Measurements from ENCODE around the gene MLKL.

Gene MLKL

DNA sequence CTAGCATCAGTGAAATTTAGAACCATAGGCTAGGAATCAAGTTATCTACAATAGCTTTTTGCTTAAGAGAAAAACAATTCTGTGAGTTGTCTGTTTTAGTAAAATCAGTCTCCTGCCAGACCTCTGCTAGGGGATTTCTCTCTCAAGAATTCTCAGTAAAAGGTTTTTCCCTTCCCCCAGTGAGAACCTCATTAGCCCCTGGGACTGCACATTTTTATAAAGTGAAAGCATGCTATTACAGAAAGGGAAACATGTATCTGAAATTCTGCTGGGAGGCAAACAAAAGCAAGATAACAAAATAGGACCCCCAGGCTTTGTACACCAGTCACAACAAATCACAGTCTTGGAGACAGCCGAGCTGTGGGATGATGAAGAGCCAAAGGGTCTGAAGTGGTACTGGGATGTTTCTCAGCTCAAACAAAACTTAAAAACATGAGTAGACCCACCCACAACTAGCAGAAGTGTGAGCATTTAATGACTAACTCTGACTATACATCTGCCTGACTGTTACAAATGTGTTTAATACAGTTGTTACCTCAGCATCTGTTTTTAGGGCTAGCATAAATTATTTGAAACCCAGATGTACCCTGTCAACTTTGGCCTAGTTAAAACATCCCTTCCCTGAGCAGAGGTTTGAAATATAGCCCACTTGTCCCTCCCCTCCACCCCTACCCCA, 73.8 kb downstream of the MLKL start:
- no peak overlapping the region for H3K4me3 ChIP-seq (ENCODE audit: low read depth, low read length)
- TF ChIP-seq, protein P1, sequence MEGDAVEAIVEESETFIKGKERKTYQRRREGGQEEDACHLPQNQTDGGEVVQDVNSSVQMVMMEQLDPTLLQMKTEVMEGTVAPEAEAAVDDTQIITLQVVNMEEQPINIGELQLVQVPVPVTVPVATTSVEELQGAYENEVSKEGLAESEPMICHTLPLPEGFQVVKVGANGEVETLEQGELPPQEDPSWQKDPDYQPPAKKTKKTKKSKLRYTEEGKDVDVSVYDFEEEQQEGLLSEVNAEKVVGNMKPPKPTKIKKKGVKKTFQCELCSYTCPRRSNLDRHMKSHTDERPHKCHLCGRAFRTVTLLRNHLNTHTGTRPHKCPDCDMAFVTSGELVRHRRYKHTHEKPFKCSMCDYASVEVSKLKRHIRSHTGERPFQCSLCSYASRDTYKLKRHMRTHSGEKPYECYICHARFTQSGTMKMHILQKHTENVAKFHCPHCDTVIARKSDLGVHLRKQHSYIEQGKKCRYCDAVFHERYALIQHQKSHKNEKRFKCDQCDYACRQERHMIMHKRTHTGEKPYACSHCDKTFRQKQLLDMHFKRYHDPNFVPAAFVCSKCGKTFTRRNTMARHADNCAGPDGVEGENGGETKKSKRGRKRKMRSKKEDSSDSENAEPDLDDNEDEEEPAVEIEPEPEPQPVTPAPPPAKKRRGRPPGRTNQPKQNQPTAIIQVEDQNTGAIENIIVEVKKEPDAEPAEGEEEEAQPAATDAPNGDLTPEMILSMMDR (IDR thresholded peaks at IDR 0.05; ENCODE audit: low read depth, low read length, missing control alignments), result no peak
- DNase-seq (ENCODE audit: low read depth), result no peak
- in situ Hi-C loops (cut with HindIII; ENCODE audit: low sequenced_read_pairs), result no loop called here

DNA sequence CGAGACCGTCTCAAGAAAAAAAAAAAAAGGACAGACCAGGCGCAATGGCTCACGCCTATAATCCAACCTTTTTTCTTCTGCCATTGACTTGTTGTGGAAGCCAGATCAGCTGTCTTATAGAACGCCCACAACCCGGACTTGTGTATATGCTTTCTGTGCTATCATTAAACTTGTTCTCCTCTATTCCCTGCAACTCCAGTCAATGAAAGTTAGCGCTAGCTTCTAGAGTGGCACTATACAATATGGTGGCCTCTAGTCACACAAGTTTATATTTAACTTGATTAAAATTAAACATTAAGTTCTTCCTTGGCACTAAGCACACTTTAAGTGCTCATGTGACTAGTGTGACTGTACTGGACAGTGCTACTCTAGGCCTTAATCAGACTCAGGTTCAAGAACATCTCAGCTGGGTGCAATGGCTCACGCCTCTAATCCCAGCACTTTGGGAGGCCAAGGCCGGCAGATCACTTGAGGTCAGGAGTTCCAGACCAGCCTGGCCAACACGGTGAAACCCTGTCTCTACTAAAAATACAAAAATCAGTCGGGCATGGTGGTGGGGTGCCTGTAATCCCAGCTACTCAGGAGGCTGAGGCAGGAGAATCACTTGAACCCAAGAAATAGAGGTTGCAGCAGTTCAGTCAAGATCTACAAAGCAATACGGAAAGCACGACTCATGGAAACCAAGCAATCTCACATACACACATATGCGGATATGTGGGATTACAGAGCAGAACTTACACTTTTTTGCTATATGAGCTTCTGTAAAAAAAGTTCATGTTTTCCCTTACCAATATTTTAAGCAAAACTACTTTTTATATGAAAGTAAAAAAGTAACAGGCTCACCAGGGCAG, 74.9 kb downstream of the MLKL start:
- DNase-seq (ENCODE audit: low read depth), result no peak

DNA sequence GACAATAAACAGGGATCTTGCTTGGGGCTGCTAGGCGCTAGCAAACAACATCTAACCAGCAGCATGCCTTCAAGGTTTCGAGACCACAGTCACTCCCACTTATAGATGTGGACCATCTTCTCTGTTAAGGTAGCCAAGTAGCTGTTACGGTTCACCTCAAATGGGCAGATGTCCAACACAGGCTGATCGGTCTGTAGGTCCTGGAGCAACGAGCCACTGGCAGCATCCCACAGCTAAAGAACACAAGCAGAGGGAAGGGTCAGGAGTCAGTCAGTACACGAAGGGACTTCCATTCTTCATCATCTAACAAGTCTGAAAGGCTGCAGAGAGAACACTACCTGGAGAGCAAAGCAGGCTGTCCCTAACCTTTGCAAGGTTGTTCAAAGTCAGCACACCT, 76.8 kb downstream of the MLKL start:
- H3K4me3 ChIP-seq (ENCODE audit: low read depth, low read length), result no peak overlapping the region
- in situ Hi-C loops (cut with HindIII; ENCODE audit: low sequenced_read_pairs), result no loop called here
- DNase-seq (ENCODE audit: low read depth), result no peak
- TF ChIP-seq, protein P1 (IDR thresholded peaks at IDR 0.05; ENCODE audit: low read depth, low read length, missing control alignments), result no peak

More for the DNA sequence above, 74.9 kb downstream of the MLKL start:
- TF ChIP-seq, protein P1 (IDR thresholded peaks at IDR 0.05; ENCODE audit: low read depth, low read length, missing control alignments), result no peak
- H3K4me3 ChIP-seq (ENCODE audit: low read depth, low read length), result no peak overlapping the region
- in situ Hi-C loops (cut with HindIII; ENCODE audit: low sequenced_read_pairs), result no loop called here

GRCh38 chr16:74623214-74623838, 77.3 kb downstream of the MLKL start:
- TF ChIP-seq, protein P1 (IDR thresholded peaks at IDR 0.05; ENCODE audit: low read depth, low read length, missing control alignments), result peak; percentile 59
- H3K4me3 ChIP-seq (ENCODE audit: low read depth, low read length), result no peak overlapping the region
- peak; percentile 45 for DNase-seq (ENCODE audit: low read depth)
- in situ Hi-C loops (cut with HindIII; ENCODE audit: low sequenced_read_pairs), result no loop called here

DNA sequence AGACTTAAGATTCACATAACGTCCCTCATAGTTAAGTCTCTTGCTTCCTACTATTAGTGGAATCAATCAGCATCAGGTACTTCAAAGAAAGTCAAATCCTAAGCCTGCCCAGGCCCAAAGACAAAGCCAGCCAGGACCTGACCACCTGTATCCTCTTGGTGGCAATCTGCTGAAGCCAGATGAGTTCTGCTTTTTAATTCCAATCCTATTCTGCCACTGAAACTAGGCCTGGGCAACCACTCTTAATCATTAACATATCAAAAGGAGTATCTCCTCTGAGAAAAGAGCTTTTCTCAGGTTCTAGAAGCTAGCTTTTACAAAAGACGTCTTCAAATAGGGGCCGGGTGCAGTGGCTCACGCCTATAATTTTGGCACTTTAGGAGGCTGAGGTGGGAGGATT, 78.7 kb downstream of the MLKL start:
- in situ Hi-C loops (cut with HindIII; ENCODE audit: low sequenced_read_pairs), result no loop called here
- DNase-seq (ENCODE audit: low read depth), result no peak
- H3K4me3 ChIP-seq (ENCODE audit: low read depth, low read length), result no peak overlapping the region
- TF ChIP-seq, protein P1 (IDR thresholded peaks at IDR 0.05; ENCODE audit: low read depth, low read length, missing control alignments), result no peak

Data from astrocyte of the cerebellum (primary cell).